Panc1 (cell line): ENCODE results near the gene THSD7B. TPM values are rescaled to one million over a fixed set of nuclear protein-coding genes. Genes with fewer than 3 reads are reported as not detected.

ENCODE experiments used
- ATAC-seq: fragments of 200-7000 bp; cut with Tn5 transposase; 2 replicates; pipeline ENCODE4 v1.9.1; 2020; ENCODE audit warnings: mild to moderate bottlenecking, moderate library complexity
- BruUV-seq: library from RNA; stranded (reverse); fragments of 400-500 nt; replicated peaks from 2 replicates; lab custom pipeline; 2021; lab: Mats Ljungman, UMichigan
- CTCF ChIA-PET: fragments of 300-600 bp; sonication (Branson Sonifier 250); formaldehyde crosslinking; loops from one replicate; lab custom pipeline; 2022; ENCODE audit warnings: antibody characterized with exemption; lab: Charles Lee
- POLR2A ChIA-PET: fragments of 300-600 bp; sonication (Branson Sonifier 250); formaldehyde crosslinking; loops from one replicate; lab custom pipeline; 2022; ENCODE audit warnings: antibody characterized with exemption; lab: Charles Lee
- DNase-seq: peaks from one replicate; pipeline ENCODE4 v3.0.0-alpha.2; 2010; ENCODE audit warnings: low read depth, low spot score
- H3K27ac ChIP-seq: 2 replicates; pipeline ENCODE4 v1.5.1; 2011; ENCODE audit warnings: mild to moderate bottlenecking, low read length, inconsistent platforms
- H3K27me3 ChIP-seq: fragments of 200-500 bp; sonication (Bioruptor generic); 2 replicates; pipeline ENCODE4 v1.6.0; 2014; ENCODE audit warnings: low read length, inconsistent platforms; ENCODE audit not compliant: control insufficient read depth, insufficient read depth
- H3K36me3 ChIP-seq: fragments of 200-500 bp; sonication (Bioruptor generic); 2 replicates; pipeline ENCODE4 v1.5.1; 2014; ENCODE audit warnings: inconsistent platforms, mild to moderate bottlenecking, low read length, moderate library complexity; ENCODE audit not compliant: control insufficient read depth, insufficient read depth
- H3K4me1 ChIP-seq: 2 replicates; pipeline ENCODE4 v1.5.1; 2011; ENCODE audit warnings: inconsistent platforms, mild to moderate bottlenecking, low read length, moderate library complexity; ENCODE audit not compliant: control insufficient read depth, insufficient read depth
- H3K4me3 ChIP-seq, 2 experiments: 2 replicates each; pipeline ENCODE4 v1.5.1; 2011 to 2012; ENCODE audit warnings: low read depth in 2 of 2, low read length in 2 of 2, mild to moderate bottlenecking in 2 of 2, inconsistent platforms in 1 of 2, moderate library complexity in 1 of 2
- H3K9me3 ChIP-seq: fragments of 200-500 bp; sonication (Bioruptor generic); 2 replicates; pipeline ENCODE4 v1.5.1; 2014; ENCODE audit warnings: low read depth, mild to moderate bottlenecking, inconsistent platforms, low read length, moderate library complexity; ENCODE audit not compliant: control insufficient read depth, insufficient read depth
- CTCF ChIP-seq: fragments of 450-650 bp; IDR thresholded peaks from 2 replicates; pipeline ENCODE4 v1.5.1; 2017; ENCODE audit warnings: mild to moderate bottlenecking
- POLR2AphosphoS5 ChIP-seq: IDR thresholded peaks from 2 replicates; pipeline ENCODE4 v1.6.1; 2012; ENCODE audit warnings: mild to moderate bottlenecking, low read depth, low read length, moderate library complexity
- REST ChIP-seq, 2 experiments: IDR thresholded peaks; 2 replicates each; pipeline ENCODE4 v1.6.1; 2011 to 2012; ENCODE audit warnings: low read depth in 2 of 2, control low read depth in 1 of 2, low read length in 1 of 2, mild to moderate bottlenecking in 1 of 2, moderate library complexity in 1 of 2; ENCODE audit not compliant: insufficient read depth in 1 of 2
- SIN3A ChIP-seq: IDR thresholded peaks from 2 replicates; pipeline ENCODE4 v1.6.1; 2012; ENCODE audit warnings: low read depth, mild to moderate bottlenecking, low read length, moderate library complexity, borderline replicate concordance; ENCODE audit not compliant: insufficient read depth
- TCF7L2 ChIP-seq: IDR thresholded peaks from 2 replicates; pipeline ENCODE4 v1.6.1; 2011; ENCODE audit warnings: mild to moderate bottlenecking, low read depth, low read length, inconsistent platforms
- in situ Hi-C: cut with HindIII; loops from 2 replicates; pipeline ENCODE4 v1.10.0; 2016; ENCODE audit warnings: low sequenced_read_pairs, low pct_unique_long_range_greater_than_20kb
- intact Hi-C: fragments of 100-400 bp; cut with micrococcal nuclease; formaldehyde crosslinking; loops from one replicate; pipeline ENCODE4 v1.10.0; 2022; ENCODE audit not compliant: unreplicated experiment
- total RNA-seq: library from RNA; stranded (reverse); gene quantifications from one replicate; pipeline ENCODE4 v1.2.1, GENCODE V29; 2021; ENCODE audit not compliant: unreplicated experiment

The THSD7B gene
- total RNA-seq, 1 experiment from 2014 or later = not detected

GRCh38 chr2:136891100-136891499, 125.8 kb downstream of the THSD7B start:
- H3K9me3 ChIP-seq = no peaks in the 10 kb centered on the region
- no peaks in the 10 kb centered on the region for H3K36me3 ChIP-seq
- ChIA-PET CTCF (no interaction called here), POLR2A (no interaction called here)
- H3K4me3 ChIP-seq = no peak overlapping the region
- BruUV-seq = no TSS peak
- no peaks in the 10 kb centered on the region for H3K4me1 ChIP-seq
- TF ChIP-seq CTCF (no peak), SIN3A (no peak), TCF7L2 (no peak), POLR2AphosphoS5 (no peak), REST (IDR thresholded peaks at IDR 0.05; ENCODE audit: insufficient read depth in 1 of 2, low read depth in 2 of 2, low read length in 1 of 2) (no peak)
- ATAC-seq (no peak), DNase-seq (no peak)
- intact Hi-C loops = no loop called here
- no peaks in the 10 kb centered on the region for H3K27me3 ChIP-seq
- no peak overlapping the region for H3K27ac ChIP-seq
- in situ Hi-C loops = no loop called here

- ATAC-seq = no peak
- H3K27me3 ChIP-seq = no peaks in the 10 kb centered on the region
- POLR2A ChIA-PET = no interaction called here
Observed at GRCh38 chr2:136894007-136894634, 128.8 kb downstream of the THSD7B start.

More at GRCh38 chr2:136894007-136894634, 128.8 kb downstream of the THSD7B start:
- Histone ChIP-seq H3K4me1 (no peaks in the 10 kb centered on the region), H3K27ac (no peak overlapping the region), H3K9me3 (no peaks in the 10 kb centered on the region), H3K4me3 (no peak overlapping the region), H3K36me3 (no peaks in the 10 kb centered on the region)
- TF ChIP-seq CTCF (no peak), TCF7L2 (no peak), SIN3A (no peak), POLR2AphosphoS5 (no peak), REST (IDR thresholded peaks at IDR 0.05; ENCODE audit: insufficient read depth in 1 of 2, low read depth in 2 of 2, low read length in 1 of 2) (no peak)
- intact Hi-C loops = no loop called here
- no peak for DNase-seq
- CTCF ChIA-PET = no interaction called here
- in situ Hi-C loops = no loop called here
- no TSS peak for BruUV-seq
